CD8-positive, alpha-beta memory T cell (primary cell): ENCODE data around the gene TMEM50B. TPM values are rescaled to one million over a fixed set of nuclear protein-coding genes. Genes with fewer than 3 reads are reported as not detected.
"Not testable (repeated sequence)": the region's sequence is repeated elsewhere in the genome, so short reads cannot be mapped to it uniquely, and the experiment has no call there.

Experiments
- CTCF ChIA-PET: fragments of 350-600 bp; sonication (Branson Sonifier 250); formaldehyde crosslinking; loops from one replicate; lab custom pipeline; 2021; ENCODE audit warnings: antibody characterized with exemption; lab: Charles Lee
- POLR2A ChIA-PET: fragments of 350-600 bp; sonication (Branson Sonifier 250); formaldehyde crosslinking; loops from one replicate; lab custom pipeline; 2021; ENCODE audit warnings: antibody characterized with exemption; lab: Charles Lee
- DNase-seq, 5 donors: peaks; one replicate each; pipeline versions ENCODE4 v3.0.0 to v3.0.0-alpha.2; 2020 to 2022; ENCODE audit warnings: mixed read lengths in 1 of 5
- H3K27ac ChIP-seq: one replicate; pipeline ENCODE4 v1.7.0; 2013; ENCODE audit warnings: low read depth, mild to moderate bottlenecking, low read length, moderate library complexity
- H3K27me3 ChIP-seq: 2 replicates; pipeline ENCODE4 v1.7.0; 2013; ENCODE audit warnings: low read length, mild to moderate bottlenecking; ENCODE audit not compliant: insufficient read depth, poor library complexity, severe bottlenecking
- H3K36me3 ChIP-seq: 2 replicates; pipeline ENCODE4 v1.7.0; 2013; ENCODE audit warnings: mild to moderate bottlenecking, low read length, moderate library complexity; ENCODE audit not compliant: insufficient read depth
- H3K4me1 ChIP-seq: 2 replicates; pipeline ENCODE4 v1.7.0; 2013; ENCODE audit warnings: mild to moderate bottlenecking, low read length, moderate library complexity; ENCODE audit not compliant: insufficient read depth
- H3K4me3 ChIP-seq: 2 replicates; pipeline ENCODE4 v1.7.0; 2013; ENCODE audit warnings: mild to moderate bottlenecking, low read length
- H3K9me3 ChIP-seq: 2 replicates; pipeline ENCODE4 v1.7.0; 2013; ENCODE audit warnings: mild to moderate bottlenecking, low read length
- H3K27ac Mint-ChIP-seq, 8 donors: one replicate each; pipeline ENCODE4 v1.8.0; 2020 to 2021; ENCODE audit warnings: mixed read lengths in 8 of 8, mild to moderate bottlenecking in 6 of 8, inconsistent platforms in 3 of 8, moderate library complexity in 3 of 8
- H3K27me3 Mint-ChIP-seq, 2 donors: one replicate each; pipeline ENCODE4 v1.8.0; 2020 to 2021; ENCODE audit warnings: mixed read lengths in 2 of 2, mild to moderate bottlenecking in 1 of 2, moderate library complexity in 1 of 2
- H3K36me3 Mint-ChIP-seq, 3 donors: one replicate each; pipeline ENCODE4 v1.8.0; 2020 to 2021; ENCODE audit warnings: mixed read lengths in 3 of 3, inconsistent platforms in 1 of 3, mild to moderate bottlenecking in 1 of 3
- H3K4me1 Mint-ChIP-seq, 3 donors: one replicate each; pipeline ENCODE4 v1.8.0; 2020 to 2021; ENCODE audit warnings: mixed read lengths in 3 of 3, inconsistent platforms in 1 of 3, mild to moderate bottlenecking in 1 of 3
- H3K4me3 Mint-ChIP-seq, 7 donors: one replicate each; pipeline ENCODE4 v1.8.0; 2020 to 2021; ENCODE audit warnings: mixed read lengths in 7 of 7, mild to moderate bottlenecking in 6 of 7, moderate library complexity in 4 of 7, inconsistent platforms in 2 of 7
- H3K9me3 Mint-ChIP-seq, 5 donors: one replicate each; pipeline ENCODE4 v1.8.0; 2020 to 2022; ENCODE audit warnings: mixed read lengths in 5 of 5, mild to moderate bottlenecking in 3 of 5, moderate library complexity in 2 of 5, inconsistent platforms in 1 of 5
- polyA plus RNA-seq: library from polyadenylated mRNA; unstranded; fragments of 300-500 nt; fragmentation: Illumina TruSeq; gene quantifications from one replicate; pipeline ENCODE4 v1.2.3, GENCODE V29; 2021
- total RNA-seq, 2 experiments: library from RNA; stranded (reverse); gene quantifications; one replicate each; pipeline ENCODE4 v1.2.3, GENCODE V29; 2021

TMEM50B gene
- total and polyA plus RNA-seq, 3 experiments from 2014 or later, result 29.2 to 56.2 (median 29.4) TPM

DNA sequence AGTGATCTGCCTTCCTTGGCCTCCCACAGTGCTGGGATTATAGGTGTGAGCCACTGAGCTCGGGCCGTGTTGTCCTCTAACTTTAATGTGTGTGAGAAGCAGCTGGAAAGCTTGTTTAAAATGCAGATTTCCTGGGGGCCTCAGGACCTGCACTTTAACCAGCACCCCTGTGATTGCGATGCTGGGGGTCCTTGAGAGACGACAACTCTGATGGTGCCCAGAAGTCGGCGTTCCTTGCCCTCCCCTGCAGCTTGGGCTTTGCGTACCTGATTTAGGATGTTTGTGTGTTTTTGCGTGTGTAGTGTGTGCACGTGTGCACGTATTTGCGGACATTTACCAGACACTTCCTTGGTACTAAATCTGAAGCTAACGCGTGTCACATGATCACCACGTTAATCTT is 65.7 kb downstream of the TMEM50B start:
- Histone ChIP-seq H3K27ac (no peak overlapping the region), H3K9me3 (no peaks in the 10 kb centered on the region), H3K4me1 (peaks cover 16% of the 10 kb centered on the region), H3K4me3 (no peak overlapping the region), H3K27me3 (no peaks in the 10 kb centered on the region), H3K36me3 (peaks cover 8% of the 10 kb centered on the region)
- DNase-seq, result no peak
- peaks cover 0 to 18% (median 3%) of the 10 kb centered on the region in 3 donors for H3K36me3 Mint-ChIP-seq
- H3K27ac Mint-ChIP-seq, result no peak overlapping the region
- peaks cover 4 to 10% of the 10 kb centered on the region in 2 donors for H3K27me3 Mint-ChIP-seq
- ChIA-PET POLR2A (interaction anchor here (1.0 kb wide), 1 partner anchor 18 kb away, joined by 3 read pairs; no protein-coding TSS in a partner anchor), CTCF (interaction anchor here (1.1 to 2.3 kb wide), 2 partner anchors 31 to 77 kb away, joined by 3 to 6 read pairs; partner anchors contain the start of gene DNAJC28)
- no peak overlapping the region for H3K4me3 Mint-ChIP-seq
- H3K9me3 Mint-ChIP-seq, result no peaks in the 10 kb centered on the region
- H3K4me1 Mint-ChIP-seq, result peaks cover 6 to 16% (median 9%) of the 10 kb centered on the region in 3 donors

DNA sequence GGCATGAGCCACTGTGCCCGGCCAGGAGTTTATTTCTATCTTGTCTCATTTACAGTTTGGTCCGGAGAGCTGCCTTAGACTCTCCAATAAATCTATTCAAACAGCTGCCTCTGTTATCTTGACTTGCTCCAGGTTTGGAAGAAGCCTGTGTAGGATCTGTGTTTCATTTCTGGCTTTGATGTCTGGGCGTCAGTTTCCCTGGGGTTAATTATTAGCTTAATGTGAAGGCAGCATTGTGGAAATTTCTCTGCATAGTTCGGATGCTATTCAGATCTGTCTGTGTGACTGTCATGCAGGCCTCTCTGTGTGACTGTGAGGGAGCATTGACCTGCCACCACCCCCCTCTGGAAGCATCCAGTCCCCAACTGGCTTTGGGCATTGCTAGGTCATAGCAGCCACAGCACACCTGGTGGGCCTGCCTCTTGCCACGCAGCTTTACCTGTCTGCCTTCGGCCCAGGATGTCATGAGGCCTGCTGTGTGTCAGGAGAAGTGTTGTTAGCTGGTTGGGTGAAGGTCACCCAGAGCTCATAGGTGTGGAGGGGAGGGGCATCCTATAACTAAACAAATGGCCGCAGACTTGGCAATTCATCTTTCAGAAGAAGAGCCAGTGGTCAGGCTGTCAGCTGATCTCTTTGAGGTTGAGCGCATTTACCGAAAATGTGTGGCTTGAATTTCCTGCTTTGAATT is 66.8 kb downstream of the TMEM50B start:
- ChIA-PET CTCF (interaction anchor here (2.3 kb wide), 1 partner anchor 32 kb away, joined by 6 read pairs; no protein-coding TSS in a partner anchor), POLR2A (no interaction called here)
- peaks cover 8% of the 10 kb centered on the region for H3K36me3 ChIP-seq
- H3K27me3 ChIP-seq, result no peaks in the 10 kb centered on the region
- Mint-ChIP-seq H3K27me3 (peaks cover 4 to 10% of the 10 kb centered on the region in 2 donors), H3K4me1 (peaks cover 6 to 20% (median 9%) of the 10 kb centered on the region in 3 donors), H3K27ac (peak overlapping the region in 1 of 8 donors; percentile 10), H3K9me3 (no peaks in the 10 kb centered on the region), H3K4me3 (no peak overlapping the region), H3K36me3 (peaks cover 0 to 14% (median 3%) of the 10 kb centered on the region in 3 donors)
- no peak for DNase-seq
- no peaks in the 10 kb centered on the region for H3K9me3 ChIP-seq
- peaks cover 16% of the 10 kb centered on the region for H3K4me1 ChIP-seq
- H3K27ac ChIP-seq, result no peak overlapping the region
- H3K4me3 ChIP-seq, result no peak overlapping the region

DNA sequence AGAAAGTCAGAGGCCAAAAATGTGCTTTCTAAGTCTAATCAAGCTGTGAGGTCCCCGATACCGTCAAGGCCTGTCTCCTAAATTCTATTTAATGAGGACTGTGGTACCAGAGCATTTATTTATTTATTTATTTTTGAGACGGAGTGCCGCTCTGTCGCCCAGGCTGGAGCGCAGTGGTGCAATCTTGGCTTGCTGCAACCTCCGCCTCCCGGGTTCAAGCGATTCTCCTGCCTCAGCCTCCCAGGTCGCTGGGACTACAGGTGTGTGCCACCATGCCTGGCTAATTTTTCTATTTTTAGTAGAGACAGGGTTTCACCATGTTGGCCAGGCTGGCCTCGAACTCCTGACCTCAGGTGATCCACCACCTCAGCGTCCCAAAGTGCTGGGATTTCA is 67.3 kb downstream of the TMEM50B start:
- H3K9me3 Mint-ChIP-seq, H3K4me3 ChIP-seq, DNase-seq, H3K4me3 Mint-ChIP-seq, H3K27me3 ChIP-seq, H3K27ac ChIP-seq, H3K36me3 ChIP-seq, CTCF ChIA-PET, H3K9me3 ChIP-seq, POLR2A ChIA-PET: not testable (repeated sequence)
- peak overlapping the region in 1 of 8 donors; percentile 43 for H3K27ac Mint-ChIP-seq
- peaks cover 6 to 20% (median 10%) of the 10 kb centered on the region in 3 donors for H3K4me1 Mint-ChIP-seq
- peaks cover 16% of the 10 kb centered on the region for H3K4me1 ChIP-seq
- peaks cover 4 to 10% of the 10 kb centered on the region in 2 donors for H3K27me3 Mint-ChIP-seq
- peaks cover 0 to 14% (median 3%) of the 10 kb centered on the region in 3 donors for H3K36me3 Mint-ChIP-seq

DNA sequence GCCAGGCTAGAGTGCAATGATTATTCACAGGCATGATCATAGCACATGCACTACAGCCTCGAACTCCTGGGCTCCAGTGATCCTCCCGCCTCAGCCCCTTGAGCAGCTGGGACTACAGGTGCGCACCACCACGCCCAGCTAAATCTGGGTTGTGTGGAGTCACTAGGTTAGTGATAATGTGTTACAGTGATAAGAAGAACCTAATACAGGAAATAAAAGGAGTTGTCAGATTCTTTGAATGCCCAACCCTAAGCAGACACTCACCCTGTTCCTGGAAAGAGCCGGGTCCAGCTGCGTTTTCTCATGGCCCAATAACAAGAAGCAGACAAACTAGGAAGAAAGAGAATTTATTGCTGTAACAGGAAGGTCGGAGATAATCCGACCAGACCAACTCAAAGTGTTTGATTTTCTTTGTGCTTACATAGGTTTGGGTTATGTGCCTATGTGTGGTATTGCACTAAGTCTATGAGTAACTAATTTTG is 67.8 kb downstream of the TMEM50B start:
- Mint-ChIP-seq H3K4me3 (peak overlapping the region in 1 of 7 donors; percentile 32), H3K4me1 (peaks cover 6 to 24% (median 14%) of the 10 kb centered on the region in 3 donors), H3K9me3 (no peaks in the 10 kb centered on the region), H3K27me3 (peaks cover 4 to 10% of the 10 kb centered on the region in 2 donors), H3K36me3 (peaks cover 0 to 14% (median 3%) of the 10 kb centered on the region in 3 donors), H3K27ac (peak overlapping the region in 1 of 8 donors; percentile 43)
- CTCF ChIA-PET, result no interaction called here
- POLR2A ChIA-PET, result no interaction called here
- H3K27ac ChIP-seq, result no peak overlapping the region
- no peaks in the 10 kb centered on the region for H3K27me3 ChIP-seq
- H3K4me1 ChIP-seq, result peaks cover 16% of the 10 kb centered on the region
- no peak for DNase-seq
- H3K4me3 ChIP-seq, result no peak overlapping the region
- H3K36me3 ChIP-seq, result peaks cover 8% of the 10 kb centered on the region
- no peaks in the 10 kb centered on the region for H3K9me3 ChIP-seq

DNA sequence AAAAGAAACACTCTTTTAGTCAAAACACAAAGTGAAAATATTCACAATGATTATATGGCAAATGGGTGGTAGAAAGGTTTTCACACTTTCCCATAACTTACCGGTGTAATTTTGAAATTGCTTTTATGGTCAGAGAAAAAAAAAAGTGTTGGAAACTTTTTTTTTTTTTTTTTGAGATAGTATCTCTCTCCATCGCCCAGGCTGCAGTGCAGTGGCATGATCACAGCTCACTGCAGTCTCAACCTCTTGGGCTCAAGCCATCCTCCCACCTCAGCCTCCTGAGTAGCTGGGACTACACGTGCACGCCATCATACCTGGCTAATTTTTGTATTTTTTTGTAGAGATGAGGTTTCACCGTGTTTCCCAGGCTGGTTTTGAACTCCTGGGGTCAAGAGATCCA is 73.3 kb downstream of the TMEM50B start:
- Mint-ChIP-seq H3K27me3 (peaks cover 14 to 25% of the 10 kb centered on the region in 2 donors), H3K9me3 (no peaks in the 10 kb centered on the region), H3K27ac (peak overlapping the region in 2 of 8 donors; percentile 36 to 38), H3K36me3 (peaks cover 0 to 2% (median 0%) of the 10 kb centered on the region in 3 donors), H3K4me3 (peak overlapping the region in 1 of 7 donors; percentile 10), H3K4me1 (peaks cover 16 to 38% (median 31%) of the 10 kb centered on the region in 3 donors)
- Histone ChIP-seq H3K4me1 (peaks cover 29% of the 10 kb centered on the region), H3K9me3 (no peaks in the 10 kb centered on the region), H3K27me3 (no peaks in the 10 kb centered on the region), H3K36me3 (no peaks in the 10 kb centered on the region), H3K27ac (no peak overlapping the region), H3K4me3 (no peak overlapping the region)
- ChIA-PET POLR2A (no interaction called here), CTCF (interaction anchor here (0.7 to 1.9 kb wide), 2 partner anchors 45 to 100 kb away, joined by 3 to 8 read pairs; no protein-coding TSS in a partner anchor)
- no peak for DNase-seq

DNA sequence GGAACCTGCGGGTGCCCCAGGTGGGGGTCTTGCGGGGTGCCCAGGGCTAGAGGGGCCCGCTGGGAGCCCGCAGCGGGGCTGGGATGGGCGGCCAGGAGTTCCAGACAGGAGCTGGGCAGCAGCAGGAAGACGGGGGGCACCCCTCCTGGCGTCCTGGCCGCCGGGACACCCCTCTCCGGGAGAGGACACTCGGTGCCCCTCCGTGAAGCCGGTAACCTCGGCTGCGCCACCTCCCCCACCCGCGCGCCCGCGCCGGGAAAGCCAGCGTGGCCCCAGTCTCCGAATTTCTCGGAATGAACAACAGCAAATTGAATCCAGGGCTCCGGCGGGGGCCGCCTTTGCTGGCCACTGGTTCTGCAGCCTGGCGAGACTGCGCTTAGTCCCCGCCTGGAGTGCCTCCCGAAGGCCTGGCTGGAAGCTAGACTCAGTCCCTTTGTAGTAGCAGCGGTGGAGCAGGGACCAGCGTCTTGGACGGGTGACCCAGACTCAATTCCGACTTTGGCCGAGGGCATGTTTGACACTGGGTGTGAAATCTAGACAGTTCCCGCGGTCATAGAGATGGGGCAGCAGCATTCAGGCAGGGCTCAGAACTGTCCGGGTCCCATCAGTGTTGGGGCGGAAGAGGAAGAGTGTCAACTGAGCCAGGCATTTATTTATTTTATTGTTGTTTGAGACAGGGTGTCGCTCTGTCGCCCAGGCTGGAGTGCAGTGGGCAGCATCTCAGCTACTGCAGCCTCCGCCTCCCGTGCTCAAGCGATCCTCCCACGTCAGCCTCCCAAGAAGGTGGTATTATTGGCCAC is 75.8 kb downstream of the TMEM50B start:
- Histone ChIP-seq H3K36me3 (no peaks in the 10 kb centered on the region), H3K9me3 (no peaks in the 10 kb centered on the region), H3K4me3 (peak overlapping the region; percentile 61), H3K27me3 (no peaks in the 10 kb centered on the region), H3K4me1 (peaks cover 29% of the 10 kb centered on the region), H3K27ac (peak overlapping the region; percentile 73)
- Mint-ChIP-seq H3K9me3 (peaks cover 0 to 2% (median 0%) of the 10 kb centered on the region in 5 donors), H3K4me3 (peak overlapping the region; percentile 69 to 92 (median 86)), H3K4me1 (peaks cover 19 to 47% (median 31%) of the 10 kb centered on the region in 3 donors), H3K36me3 (peaks cover 0 to 3% (median 0%) of the 10 kb centered on the region in 3 donors), H3K27me3 (peaks cover 24 to 31% of the 10 kb centered on the region in 2 donors), H3K27ac (peak overlapping the region in 4 of 8 donors; percentile 35 to 90 (median 71))
- POLR2A ChIA-PET, result interaction anchor here (0.6 to 2.1 kb wide), 2 partner anchors 19 to 42 kb away, joined by 6 to 7 read pairs; no protein-coding TSS in a partner anchor
- CTCF ChIA-PET, result interaction anchor here (1.5 to 1.7 kb wide), 2 partner anchors 16 to 43 kb away, joined by 3 to 6 read pairs; no protein-coding TSS in a partner anchor
- DNase-seq, result peak in 1 of 5 donors; percentile 55

DNA sequence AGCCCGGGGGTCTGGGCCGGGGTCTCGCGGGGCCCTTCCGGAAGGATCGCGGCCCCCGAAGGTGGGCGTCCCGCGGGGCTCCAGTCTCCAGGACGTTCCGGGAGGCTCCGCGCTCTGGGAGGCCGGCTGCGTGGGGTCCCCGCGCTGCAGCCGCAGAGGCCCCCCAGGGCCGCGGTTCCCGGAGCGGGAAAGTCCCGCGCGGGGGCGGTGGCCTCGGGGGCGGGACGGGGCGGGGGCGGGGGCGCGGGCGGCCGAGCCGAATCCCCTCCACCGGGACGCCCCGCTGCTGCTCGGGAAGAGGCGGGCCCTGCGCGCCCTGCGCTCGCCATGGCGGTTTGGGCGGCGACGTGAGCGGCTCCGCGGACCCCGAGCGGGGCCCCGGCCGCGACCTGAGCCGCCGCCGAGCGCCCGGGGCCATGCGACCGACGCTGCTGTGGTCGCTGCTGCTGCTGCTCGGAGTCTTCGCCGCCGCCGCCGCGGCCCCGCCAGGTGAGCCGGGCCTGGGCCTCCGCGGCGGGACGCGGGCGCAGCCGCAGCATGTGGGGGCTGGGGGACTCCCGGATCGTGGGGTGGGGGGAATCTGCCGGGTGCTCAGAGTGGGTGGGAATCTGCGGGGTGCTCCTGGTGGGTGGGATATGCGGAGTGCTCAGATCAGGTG is 76.5 kb downstream of the TMEM50B start, which contains the start of gene IFNGR2:
IFNGR2 (plus strand) TSS at position 286 of the 658 bp plus-strand sequence; CDS start at position 417, 131 bp downstream.
- peaks cover 19 to 43% (median 31%) of the 10 kb centered on the region in 3 donors for H3K4me1 Mint-ChIP-seq
- peak in 4 of 5 donors; percentile 18 to 57 (median 43) for DNase-seq
- H3K4me3 Mint-ChIP-seq, result peak within 1 kb of the TSS; percentile 69 to 92 (median 86)
- peaks cover 24 to 31% of the 10 kb centered on the region in 2 donors for H3K27me3 Mint-ChIP-seq
- H3K27me3 ChIP-seq, result no peaks in the 10 kb centered on the region
- peaks cover 29% of the 10 kb centered on the region for H3K4me1 ChIP-seq
- POLR2A ChIA-PET, result interaction anchor here (2.1 kb wide), 1 partner anchor 41 kb away, joined by 6 read pairs; no protein-coding TSS in a partner anchor
- H3K4me3 ChIP-seq, result peak within 1 kb of the TSS; percentile 61
- peak within 1 kb of the TSS in 4 of 8 donors; percentile 35 to 90 (median 71) for H3K27ac Mint-ChIP-seq
- peaks cover 0 to 2% (median 0%) of the 10 kb centered on the region in 5 donors for H3K9me3 Mint-ChIP-seq
- no peaks in the 10 kb centered on the region for H3K9me3 ChIP-seq
- H3K27ac ChIP-seq, result peak within 1 kb of the TSS; percentile 73
- H3K36me3 Mint-ChIP-seq, result peaks cover 0 to 3% (median 0%) of the 10 kb centered on the region in 3 donors
- H3K36me3 ChIP-seq, result no peaks in the 10 kb centered on the region
- CTCF ChIA-PET, result no interaction called here
